ENCODE data around the gene ALKBH8.
A peak's percentile ranks its signal among the peaks of the same experiment; 100 is the strongest.
"Not testable (repeated sequence)": the region's sequence is repeated elsewhere in the genome, so short reads cannot be mapped to it uniquely, and the experiment has no call there.

ALKBH8 gene

DNA sequence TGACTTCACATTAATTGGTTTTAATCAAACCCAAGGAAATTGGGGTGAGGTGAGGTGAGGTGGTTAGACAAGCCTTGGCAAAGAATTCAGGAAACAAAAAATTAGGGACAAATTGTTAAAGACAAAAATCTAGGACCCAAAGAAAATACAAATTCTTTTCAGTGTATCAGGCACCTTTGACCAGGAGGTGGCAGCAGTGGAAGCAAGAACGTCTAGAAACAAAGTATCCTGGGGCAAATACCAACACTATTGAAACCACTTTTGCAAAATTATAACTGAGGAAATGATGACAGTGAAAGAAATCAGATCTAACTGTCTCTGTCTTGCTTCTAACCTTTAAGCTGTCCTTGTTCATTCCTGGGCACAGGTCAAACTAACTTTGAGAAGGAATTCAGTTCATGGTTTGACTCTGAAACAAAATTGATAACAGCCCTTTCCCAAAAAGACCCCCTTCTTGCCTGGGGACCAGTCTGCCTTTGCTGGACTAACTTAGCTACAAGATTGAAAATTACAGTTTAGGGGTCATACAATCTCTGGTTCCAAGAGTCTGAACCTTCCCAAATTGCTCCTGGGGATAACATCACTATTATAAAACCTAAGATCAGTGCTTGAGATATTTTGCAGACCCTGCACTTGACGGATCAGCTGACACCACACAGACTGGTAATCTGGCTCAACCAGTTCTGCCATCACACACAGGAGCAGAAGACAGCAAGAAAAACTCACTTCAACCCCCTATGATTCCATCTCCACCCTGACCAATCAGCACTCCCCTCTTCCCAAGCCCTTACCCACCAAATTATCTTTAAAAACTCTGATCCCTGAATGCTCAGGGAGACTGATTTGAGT, 11.2 kb upstream of the ALKBH8 start:
- DNase-seq: peak; percentile 56

DNA sequence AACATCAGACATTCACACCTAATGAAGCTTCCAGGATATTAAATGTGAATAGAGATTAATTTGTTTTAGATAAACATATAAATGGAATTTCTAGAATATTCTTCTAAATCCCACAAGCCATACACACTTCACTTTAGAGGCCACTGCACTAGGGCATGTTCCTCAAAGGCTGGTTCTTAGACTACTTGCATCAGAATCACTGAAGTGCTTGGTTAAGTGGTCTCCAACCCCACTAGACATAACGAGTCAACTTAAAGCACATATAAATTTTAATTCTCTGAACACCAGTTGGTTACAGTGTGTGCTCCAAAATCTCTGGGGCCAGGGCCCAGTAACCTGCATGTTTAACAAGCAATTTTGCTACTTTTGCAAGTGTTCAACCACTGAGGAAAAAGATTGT, 7.9 kb upstream of the ALKBH8 start:
- DNase-seq: no peak

DNA sequence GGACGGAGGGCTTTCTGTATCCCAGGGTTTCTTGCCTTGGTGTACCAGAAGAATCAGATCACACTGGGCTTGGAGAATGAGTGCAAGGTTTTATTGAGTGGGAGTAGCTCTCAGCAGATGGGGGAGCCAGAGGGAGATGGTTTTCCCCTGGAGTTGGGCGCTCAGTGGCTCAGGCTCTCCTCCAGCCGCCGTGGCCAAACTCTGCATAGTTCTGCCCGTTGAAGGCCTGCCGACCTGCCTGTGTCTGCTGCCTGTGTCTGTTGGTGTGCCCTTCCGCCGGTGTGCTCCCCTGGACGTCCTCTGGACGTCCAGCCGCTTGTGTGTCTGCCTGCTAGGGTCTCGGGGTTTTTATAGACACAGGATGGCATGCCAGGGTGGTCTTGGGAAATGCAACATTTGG, 4.5 kb upstream of the ALKBH8 start:
- DNase-seq: no peak

DNA sequence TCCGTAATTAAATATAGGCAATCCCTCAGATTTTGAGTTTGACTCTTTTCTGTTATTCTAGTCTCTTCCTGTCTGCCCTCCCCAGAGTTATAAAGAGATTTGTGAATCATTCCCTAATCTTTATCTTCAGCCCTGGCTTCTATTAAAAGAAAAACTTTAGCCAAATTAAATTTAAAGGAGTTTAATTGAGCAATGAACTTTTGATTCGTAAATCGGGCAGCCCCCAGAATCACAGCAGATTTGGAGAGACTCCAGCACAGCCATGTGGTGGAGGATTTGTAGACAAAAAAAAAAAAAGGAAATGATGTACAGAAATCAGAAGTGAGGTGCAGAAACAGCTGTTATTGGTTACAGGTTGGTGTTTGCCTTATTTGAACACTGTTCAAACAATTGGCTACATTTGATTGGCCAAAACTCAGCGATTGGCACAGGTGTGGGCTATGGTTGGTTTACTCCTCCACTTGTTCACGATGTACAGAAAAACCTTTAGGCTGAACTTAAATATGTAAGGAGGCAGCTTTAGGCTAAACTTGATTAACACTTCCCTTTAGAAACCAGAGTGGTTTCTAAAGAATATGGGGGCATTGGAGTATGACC, 2.3 kb upstream of the ALKBH8 start:
- no peak for DNase-seq

DNA sequence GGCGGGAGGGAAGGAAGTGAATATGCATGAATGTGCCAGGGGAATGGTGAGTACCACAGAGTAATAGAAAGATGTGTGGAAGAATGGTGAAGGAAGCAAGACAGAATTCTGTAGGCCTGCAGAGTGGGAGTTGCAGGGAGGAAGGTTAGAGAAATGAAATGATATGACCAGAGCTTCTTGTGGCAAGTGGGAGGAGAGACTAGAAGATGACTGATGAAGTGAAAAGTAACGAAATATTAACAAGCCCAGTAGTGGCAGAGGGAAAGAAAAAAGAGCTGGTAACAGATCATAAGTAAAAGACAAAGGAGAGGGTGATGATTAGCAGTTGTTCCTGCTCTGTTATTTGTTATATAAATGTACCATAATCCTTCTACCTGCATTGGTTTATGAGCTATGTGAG, 1.0 kb upstream of the ALKBH8 start:
- DNase-seq: no peak

DNA sequence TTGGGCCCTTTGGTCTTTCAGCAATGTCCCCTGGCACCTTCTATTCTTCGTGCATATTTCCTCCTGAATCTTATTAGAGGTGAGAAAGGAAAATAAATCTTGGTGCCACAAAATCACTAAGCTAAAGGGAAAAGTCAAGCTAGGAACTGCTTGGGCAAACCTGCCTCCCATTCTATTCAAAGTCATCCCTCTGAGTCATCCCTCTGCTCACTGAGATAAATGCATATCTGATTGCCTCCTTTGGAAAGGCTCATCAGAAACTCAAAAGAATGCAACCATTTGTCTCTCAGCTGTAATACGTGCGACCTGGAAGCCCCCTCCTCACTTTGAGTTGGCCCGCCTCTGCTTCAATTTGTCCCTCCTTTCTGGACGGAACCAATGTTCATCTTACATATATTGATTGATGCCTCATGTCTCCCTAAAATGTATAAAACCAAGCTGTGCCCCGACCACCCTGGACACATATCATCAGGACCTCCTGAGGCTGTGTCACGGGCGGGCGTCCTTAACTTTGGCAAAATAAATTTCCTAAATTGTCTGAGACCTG, 493 bp upstream of the ALKBH8 start:
- not testable (repeated sequence) for DNase-seq

DNA sequence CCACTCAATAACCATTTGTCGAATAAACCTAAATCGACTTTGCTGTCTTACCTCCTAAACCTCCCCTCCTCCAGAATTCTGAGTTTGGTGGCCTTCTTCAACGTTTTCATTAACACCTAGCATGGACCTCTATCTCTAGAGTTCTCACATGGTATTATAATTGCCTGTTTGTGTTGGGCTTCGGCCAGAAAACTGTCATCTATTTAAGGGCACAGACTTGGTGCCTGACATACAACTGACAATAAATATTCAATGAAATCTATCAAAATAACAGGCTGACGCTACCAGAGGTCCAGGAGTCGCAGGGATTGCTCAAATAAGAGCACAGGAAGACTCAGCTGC, 687 bp downstream of the ALKBH8 start:
- DNase-seq: no peak

DNA sequence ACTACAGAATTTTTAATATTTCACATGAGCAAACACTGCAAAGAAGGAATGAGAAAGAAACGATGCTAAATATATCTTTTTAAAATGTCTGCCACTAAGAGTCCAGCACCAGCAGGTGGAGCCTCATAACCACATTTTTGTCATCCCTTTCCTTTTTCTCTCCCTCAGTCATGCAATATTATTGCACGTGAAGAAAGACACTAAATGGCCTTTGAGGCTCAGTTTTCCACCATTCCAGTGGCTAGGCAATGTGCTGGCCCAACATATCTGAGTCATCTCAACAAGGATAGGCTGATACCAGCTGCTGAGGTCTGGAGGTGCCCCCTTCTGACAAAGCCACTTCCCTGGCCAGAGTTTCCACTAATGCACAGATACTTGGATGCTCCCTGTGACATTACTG, 1.8 kb downstream of the ALKBH8 start:
- peak; percentile 48 for DNase-seq

DNA sequence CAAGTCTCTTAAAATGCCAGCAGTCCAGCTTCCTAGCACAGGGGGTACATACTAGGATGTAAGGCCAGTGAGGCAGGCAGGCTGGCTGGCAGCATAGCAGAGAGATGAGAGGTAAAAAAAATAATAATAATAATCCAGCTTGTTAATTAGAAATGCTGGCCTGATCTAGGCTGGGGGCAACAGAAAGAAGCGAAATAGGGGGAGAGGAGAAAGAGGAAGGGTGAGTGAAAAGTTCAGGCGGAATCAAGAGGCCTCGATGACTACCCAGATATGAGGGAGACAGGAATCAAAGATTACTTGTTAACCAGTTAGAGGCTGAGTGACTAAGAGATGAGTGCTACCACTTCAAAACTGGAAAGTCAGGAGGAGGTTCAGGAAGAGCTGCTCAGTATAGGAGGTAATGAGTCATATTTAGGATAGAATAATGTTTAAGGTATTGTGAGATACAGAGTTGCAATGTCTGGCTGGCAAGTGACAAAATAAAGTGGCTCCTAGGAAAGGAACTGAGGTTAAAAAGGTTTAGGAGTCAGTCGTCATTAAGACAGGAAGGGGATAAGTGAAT, 2.8 kb downstream of the ALKBH8 start:
- DNase-seq: no peak

DNA sequence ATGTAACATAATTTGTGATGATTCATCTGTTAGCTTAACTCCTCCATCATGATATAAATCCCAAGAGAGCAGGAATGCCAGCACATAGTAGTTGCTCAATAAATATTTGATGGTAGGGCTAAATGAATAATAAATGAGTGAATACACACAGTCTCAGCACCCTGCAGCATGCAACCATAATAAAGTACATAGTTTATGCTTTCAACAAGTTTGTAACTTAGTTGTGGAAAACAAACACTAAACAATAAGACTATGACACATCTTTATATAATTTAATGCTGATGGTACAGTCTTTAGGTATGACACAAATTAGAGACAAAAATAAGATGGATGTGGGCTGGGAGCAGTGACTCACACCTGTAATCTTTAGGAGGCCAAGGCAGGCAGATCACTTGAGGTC, 3.8 kb downstream of the ALKBH8 start:
- DNase-seq: no peak

DNA sequence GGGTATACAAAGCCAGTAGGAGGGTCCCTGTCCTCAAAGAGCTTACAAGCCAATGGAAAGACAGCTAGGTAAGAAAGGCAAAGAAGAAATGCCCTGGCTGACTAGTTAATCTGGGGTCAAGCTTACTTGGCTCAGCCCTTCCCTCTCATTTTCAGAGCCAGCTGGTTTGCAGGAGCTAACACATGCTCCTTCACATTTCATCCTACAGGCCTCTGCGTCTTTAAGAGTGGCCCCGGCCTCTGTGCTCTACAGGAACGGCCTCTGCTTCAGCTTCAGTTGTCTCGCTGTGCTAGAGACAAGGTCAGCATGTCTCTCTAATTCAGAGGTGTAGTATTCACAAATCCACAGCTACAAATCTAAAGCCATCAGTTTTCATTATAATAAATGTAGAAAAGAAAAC, 15.2 kb downstream of the ALKBH8 start:
- no peak for DNase-seq

DNA sequence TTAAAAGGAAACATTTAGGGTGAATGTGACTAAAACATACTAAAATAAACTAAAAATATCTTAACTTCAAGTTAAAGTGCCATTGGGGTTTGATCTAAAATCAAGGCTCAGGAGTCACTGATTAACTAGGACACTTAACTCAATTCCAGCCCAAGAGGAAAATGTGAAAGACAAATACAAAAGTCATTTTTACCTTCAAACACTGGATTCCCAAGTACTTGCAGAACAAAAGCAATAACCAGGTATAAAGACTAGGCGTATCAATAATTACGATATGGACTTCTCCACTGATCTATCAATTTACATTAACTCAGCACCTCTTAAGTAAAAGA, 15.6 kb downstream of the ALKBH8 start:
- DNase-seq: no peak

DNA sequence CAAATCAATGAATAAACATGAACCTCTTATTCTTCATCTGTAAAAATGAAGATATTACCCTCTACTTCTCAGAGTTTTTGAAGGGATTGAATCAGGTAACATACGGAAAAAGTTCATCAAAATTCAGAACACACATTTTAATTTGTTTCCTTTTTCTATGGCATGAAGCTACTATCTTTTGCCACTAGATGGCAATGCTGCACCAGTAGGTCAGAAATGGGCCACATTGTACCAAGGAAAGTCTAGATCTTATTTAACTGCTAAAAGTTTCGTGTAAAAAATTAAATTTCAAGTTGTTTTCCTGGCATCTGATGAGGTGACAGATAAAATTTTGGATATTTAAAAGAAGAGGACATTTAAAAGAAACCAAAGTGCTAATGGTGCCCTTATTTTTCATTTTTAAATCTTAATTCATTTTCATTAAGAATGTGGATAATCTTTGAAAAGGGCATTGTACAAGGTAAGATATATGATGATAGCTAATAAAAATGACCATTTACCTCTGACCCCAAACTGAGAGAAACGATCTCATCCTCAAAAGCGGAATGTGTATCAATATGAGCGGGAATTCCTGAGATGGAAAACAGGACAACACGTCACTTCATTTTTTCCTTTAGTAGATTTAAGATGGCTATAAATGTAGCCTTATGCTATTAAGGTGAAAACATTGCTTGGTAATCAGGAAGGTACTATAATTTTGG, 16.1 kb downstream of the ALKBH8 start:
- DNase-seq: peak; percentile 63

DNA sequence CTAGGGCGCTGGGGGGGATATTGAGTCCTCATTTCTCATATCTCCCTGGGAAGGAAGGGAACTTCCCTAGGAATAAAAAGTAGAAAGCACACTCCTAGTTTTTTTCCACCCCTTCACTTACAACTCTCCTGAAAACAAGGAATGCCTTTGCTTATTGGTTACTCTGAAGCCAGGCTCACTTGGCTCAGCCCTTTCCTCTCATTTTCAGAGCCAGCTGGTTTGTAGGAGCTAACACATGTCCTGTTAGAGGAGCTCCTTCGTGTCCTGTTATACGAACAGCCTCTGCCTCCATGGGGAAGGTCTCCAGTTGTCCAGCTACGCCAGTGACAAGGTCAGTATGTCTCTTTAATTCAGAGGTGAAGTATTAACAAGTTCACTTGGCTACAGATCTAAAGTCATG, 17.6 kb downstream of the ALKBH8 start:
- DNase-seq: no peak

DNA sequence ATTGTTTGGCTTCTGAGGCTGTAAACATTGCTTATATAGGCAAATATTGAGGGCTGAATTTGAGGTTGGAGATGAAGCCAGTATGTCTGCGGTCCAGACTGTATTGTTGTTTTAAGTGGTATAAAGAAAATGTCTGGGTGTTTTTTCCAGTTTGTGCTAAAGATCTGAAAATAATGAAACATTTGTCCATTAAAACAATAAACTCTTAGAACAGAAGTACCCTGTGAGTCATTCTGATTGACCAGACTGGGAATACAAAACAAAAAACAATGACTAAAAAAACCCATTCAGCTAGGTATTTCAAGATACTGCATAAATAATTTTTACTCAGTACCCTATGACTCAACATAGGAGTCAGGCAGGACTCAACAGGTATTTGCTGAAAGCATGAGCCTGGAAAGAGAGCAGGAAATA, 20.4 kb downstream of the ALKBH8 start:
- DNase-seq: no peak

DNA sequence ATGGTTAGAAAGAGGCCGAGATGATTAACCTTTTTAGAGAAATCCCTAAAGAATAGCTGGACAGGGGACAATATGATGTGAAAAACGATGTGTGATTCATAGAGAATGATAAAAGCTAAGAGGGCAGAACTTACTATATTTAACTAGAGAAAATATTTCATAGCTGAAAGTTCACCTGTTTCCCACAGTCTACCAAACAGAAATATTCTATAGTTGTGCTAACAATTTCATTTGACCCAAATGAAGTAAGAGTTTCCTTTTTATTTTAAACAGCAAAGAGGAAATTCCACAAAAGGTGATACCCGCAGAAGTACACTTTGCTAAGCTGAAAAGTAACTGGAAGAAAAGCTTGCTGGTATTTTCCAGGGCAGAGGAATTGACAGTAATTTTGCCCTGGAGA, 26.7 kb downstream of the ALKBH8 start:
- no peak for DNase-seq

DNA sequence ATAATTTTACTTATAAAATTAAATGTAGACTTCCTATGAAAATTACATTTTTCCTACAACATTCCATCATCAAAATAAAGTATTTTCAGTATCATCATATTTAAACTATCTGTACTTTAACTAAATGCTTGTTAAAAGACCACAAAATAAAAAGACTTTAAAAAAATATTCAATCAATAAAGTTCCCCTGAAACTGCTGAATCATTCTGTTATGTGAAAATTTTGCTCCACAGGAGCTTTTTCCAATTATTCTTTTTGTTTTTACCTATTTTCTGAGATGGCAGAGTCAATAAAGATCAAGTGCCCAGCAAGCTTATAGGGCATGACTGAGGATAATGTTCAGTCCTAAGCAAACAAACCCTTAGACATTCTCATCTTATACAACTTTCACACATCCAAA, 27.3 kb downstream of the ALKBH8 start:
- no peak for DNase-seq

DNA sequence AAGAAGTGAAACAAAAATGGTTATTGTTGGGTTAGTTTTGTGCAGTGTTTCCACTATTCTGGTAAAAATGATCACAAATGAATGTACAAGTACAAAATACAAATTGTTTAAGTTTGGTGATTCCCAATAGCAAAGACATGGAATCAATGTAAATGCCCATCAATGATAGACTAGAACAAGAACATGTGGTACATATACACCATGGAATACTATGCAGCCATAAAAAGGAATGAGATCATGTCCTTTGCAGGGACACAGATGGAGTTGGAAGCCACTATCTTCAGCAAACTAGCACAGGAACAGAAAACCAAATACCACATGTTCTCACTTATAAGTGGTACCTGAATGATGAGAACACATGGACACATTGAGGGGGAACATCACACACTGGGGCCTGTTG, 28.4 kb downstream of the ALKBH8 start:
- DNase-seq: not testable (repeated sequence)

DNA sequence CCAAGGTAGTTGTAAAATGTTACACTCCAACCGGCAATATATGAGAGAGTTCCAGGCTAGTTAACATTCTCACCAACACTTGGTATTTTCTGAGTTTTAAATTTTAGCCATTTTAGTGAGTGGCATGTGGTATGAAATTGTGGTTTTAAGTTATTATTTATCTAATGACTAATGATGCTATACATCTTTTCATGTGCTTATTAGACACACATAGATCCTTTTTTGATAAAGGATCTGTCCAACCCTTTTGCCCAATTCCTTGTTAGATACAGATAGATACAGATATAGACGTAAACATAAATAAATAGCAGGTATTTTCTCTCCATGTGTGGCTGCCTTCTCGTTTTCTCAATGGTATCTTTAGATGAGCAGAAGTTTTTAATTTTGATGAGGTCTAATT, 39.3 kb downstream of the ALKBH8 start:
- DNase-seq: no peak

DNA sequence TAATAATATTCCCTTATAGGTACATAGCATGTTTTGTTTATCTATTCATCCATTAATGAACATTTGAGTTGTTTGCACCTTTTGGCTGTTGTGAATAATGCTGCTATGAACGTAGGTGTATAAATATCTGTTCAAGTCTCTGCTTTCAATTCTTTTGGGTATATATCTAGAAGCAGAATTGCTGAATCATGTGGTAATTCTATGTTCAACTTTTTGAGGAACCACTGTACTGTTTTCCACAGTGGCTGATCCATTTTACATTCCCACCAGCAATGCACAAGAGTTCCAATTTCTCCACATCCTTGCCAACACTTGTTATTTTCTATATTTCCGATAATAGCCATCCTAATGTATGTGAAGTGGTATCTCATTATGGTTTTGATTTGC, 56.7 kb downstream of the ALKBH8 start:
- no peak for DNase-seq

DNA sequence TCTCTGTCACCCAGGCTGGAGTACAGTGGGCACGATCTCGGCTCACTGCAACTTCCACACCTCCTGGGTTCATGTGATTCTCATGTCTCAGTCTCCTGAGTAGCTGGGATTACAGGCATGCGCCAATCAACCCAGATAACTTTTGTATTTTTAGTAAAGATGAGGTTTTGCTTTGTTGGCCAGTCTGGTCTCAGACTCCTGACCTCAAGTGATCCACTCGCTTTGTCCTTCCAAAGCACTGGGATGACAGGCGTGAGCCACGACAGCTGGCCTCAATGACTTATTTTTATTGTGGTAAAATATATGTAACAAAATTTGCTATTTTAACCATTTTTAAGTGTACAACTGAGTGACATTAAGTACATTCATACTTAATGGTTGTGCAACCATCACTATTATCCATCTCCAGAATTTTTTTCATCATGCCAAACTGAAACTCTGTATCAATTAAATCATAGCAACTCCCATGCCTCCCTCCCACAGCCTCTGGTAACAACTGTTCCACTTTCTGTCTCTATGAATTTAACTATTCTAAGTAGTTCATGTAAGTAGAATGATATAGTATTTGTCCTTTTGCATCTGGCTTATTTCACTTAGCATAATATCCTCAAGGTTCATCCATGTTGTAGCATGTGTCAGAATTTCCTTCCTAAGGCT, 57.2 kb downstream of the ALKBH8 start:
- no peak for DNase-seq

DNA sequence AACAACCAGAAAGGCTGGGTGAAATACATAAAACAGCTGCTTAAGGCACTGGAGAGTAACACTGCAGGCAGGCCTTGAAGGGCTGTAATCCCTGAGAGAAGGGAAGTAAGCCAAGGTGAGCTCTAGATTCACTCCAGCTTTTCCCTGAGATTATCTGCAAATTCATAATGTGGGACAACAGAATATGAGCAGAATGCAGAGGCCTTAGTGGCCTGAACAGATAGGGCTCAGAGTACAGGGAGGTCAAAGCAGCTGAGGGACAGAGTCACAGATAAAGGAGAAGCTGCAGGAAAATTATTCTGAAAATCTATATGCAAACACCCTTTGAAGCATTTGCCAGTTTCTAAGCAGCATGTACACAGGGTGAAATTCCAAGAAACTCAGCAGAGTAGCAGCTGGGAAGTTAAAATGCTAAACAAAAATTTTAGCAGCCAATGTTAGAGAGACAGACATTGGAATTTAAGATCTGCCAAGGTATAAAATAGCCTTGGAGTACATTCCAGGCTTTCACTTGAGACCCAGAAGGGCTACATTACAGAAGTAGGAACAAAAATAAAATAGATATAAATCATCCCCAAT, 59.8 kb downstream of the ALKBH8 start:
- DNase-seq: no peak

DNA sequence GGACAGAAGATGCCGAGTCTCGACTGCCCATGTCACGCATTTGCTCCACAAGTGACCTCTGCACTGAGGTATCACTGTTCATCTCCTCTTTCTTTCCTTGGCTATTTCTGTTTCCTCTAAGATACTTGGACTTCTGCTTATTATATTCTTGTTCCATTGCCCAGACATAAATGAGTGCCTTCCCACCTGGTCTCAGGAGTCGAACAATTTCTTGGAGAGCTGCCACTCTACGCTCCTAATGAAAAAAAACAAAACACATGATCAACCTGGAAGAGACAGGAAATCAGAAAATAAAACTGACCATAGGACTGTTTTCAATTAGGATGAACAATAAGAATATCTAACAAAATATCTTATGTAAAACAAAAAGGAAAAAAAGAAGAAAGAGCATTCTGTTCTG, 60.6 kb downstream of the ALKBH8 start:
- no peak for DNase-seq
